Measurements from ENCODE around the gene MRFAP1.

- TF ChIP-seq POLR2AphosphoS5 (IDR thresholded peaks at IDR 0.05) (no peak), CTCF (IDR thresholded peaks at IDR 0.05) (no peak), EP300 (IDR thresholded peaks at IDR 0.05) (no peak)
Observed at GRCh38 chr4:6672131-6672530, 31.6 kb downstream of the MRFAP1 start.

Data from stomach (tissue), 4 donors.